A549 treated with Mapracorat at 1 μM for 4 hours (cell line): ENCODE results near the gene RFWD3. TPM values are rescaled to one million over a fixed set of nuclear protein-coding genes. Genes with fewer than 3 reads are reported as not detected.

Experiments
- total RNA-seq: library from RNA; stranded (reverse); fragments of 200-300 nt; extraction: Qiagen RNA extraction; gene quantifications from 5 replicates; pipeline ENCODE4 v1.2.3, GENCODE V29; 2022

The RFWD3 gene, protein sequence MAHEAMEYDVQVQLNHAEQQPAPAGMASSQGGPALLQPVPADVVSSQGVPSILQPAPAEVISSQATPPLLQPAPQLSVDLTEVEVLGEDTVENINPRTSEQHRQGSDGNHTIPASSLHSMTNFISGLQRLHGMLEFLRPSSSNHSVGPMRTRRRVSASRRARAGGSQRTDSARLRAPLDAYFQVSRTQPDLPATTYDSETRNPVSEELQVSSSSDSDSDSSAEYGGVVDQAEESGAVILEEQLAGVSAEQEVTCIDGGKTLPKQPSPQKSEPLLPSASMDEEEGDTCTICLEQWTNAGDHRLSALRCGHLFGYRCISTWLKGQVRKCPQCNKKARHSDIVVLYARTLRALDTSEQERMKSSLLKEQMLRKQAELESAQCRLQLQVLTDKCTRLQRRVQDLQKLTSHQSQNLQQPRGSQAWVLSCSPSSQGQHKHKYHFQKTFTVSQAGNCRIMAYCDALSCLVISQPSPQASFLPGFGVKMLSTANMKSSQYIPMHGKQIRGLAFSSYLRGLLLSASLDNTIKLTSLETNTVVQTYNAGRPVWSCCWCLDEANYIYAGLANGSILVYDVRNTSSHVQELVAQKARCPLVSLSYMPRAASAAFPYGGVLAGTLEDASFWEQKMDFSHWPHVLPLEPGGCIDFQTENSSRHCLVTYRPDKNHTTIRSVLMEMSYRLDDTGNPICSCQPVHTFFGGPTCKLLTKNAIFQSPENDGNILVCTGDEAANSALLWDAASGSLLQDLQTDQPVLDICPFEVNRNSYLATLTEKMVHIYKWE
- 32.6 to 42.5 TPM (median 35.6 TPM) in 5 replicates for total RNA-seq

DNA sequence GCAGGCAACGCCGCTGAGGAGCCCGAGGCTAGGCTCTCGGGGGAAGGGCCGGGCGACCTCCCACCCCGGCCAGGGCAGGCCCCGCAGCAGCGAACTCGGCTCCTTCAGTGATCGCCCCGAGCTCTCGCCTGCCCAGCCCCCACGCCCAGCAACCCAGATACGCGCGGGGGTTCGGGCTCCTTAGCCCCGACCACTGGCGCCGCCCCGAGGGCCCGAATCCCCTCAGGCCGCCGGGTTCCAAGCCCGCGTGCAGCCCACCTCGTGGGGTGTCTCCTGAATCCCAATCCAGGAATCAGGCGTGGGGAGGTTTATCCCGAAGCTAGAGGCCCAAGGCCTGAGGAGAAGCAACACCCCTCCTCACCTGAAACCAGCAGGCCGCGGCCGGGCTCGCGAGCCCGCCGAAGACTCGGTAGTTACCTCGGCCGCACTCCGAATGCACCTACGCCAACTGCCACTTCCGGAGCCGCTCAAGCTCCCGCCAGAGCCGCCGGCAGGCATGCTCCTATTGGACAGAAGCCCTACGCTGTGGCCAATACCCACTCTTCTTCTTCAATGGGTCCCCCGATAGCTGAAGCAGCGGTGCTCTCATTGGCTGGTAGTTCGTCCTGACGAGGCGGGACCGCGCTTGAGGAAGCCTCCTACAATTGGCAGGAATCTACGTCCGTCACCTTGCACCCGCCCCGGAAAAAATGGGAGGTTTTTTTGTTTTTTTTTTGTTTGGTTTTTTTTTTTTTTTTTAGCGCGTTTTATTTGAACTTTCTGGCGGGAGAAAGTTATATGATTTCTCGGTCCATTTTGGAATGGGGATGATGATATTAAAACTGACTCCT lies at the start of gene RFWD3:
RFWD3 (minus strand) TSS at position 453 of the 830 bp plus-strand sequence. CDS start 5,428 bp downstream, outside the sequence.

DNA sequence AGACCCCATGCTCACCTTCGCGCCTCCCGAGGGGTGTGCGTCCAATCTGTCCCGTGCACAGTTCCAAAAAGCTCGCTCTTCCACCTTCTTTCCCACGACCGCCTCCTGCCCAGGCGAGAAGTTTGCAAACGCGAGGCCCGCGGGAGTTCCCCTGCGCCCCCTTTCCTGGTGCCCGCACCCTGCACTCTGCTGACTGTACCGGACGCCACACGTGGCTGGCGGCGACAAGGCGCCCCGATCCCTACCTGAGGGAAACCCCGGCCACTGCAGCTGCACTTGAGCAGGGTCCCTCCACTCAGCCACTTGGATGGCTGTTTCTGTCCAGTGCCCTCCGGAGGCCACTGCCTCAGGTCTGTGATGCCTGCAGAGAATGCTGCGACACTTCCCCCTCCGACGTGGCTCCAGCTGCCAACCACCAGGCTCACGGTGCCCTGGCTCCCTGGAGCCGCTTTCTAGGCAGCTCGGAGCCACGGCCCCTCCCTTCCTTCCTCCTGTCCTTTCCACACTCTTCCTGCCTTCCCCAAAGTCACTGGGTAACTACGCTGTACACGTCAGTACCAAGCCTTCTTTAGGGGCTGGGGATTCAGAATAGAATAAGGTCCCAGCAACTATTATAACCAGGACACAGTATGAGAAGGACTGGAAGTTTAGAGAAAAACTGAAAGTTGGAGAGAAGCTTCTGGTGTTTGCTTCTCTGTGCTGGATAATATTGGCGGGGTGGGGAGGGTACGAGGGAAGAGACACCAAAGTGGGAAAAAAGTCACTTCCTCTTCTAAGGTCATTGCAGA lies 34.0 kb upstream of the RFWD3 start, which contains the start of gene MLKL:
MLKL (minus strand) TSS at position 425 of the 788 bp plus-strand sequence. CDS start 5,105 bp downstream, outside the sequence.

DNA sequence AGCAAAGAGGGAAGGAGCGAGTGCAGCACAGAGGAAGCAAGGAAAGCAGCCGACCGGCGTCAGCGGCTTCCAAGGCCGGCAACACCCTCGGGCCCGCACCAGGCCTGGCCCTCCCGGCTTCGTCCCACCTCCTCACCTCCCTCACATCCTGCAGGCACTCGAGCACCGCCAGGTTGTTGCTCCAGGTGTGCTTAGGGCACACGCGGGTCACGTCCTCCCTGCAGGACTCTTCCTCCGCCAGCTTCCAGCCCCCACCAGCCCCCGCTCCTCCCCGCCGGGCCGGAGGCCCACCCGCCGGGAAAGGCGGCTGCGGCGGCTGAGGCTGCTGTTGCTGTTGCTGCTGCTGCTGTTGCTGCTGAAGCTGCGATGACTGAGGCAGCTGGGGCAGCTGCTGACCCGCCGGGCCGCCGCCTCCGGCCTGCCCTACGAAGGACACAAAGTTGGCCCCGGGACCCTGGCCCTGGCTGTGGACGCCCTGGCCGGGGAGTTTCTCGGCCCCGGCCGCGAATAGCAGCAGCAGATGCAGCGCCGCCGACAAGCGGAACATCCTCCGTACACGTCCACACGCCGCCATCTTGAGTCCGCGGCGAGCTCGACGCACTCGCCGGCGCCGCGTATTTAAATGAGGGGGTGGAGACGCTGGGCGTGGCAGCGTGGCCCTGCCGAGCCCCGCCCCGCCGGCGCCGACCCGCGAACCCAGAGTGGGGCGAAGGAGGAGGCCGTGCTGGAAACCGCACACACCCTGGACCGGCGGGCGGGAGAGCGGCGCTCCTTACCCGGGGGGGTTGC lies 60.0 kb downstream of the RFWD3 start, which contains the start of gene GLG1:
GLG1 (minus strand) TSS at position 594 of the 789 bp plus-strand sequence; CDS start at position 574, 20 bp downstream.

Other genes with a start within 250 kb of the RFWD3 start
- 0.07 to 0.38 TPM (median 0.35 TPM) in 5 replicates for gene CLEC18B, start 245.4 kb downstream of the RFWD3 start, total RNA-seq
- 42.6 to 51.4 TPM (median 49.4 TPM) in 5 replicates for gene GLG1, start 59.8 kb downstream of the RFWD3 start, total RNA-seq
- gene MLKL, start 34.0 kb upstream of the RFWD3 start, total RNA-seq, result 31.9 to 37.6 TPM (median 36.7 TPM) in 5 replicates
- 28.5 to 33.6 TPM (median 31.6 TPM) in 5 replicates for gene FA2H, start 107.9 kb upstream of the RFWD3 start, total RNA-seq